MG63 (cell line): ENCODE measurements around the gene C14orf180. TPM values are rescaled to one million over a fixed set of nuclear protein-coding genes. Genes with fewer than 3 reads are reported as not detected.

ENCODE experiments used
- DNase-seq: peaks from one replicate; pipeline ENCODE4 v3.0.0-alpha.2; 2020
- H3K27me3 ChIP-seq: fragments of 250-450 bp; sonication (Bioruptor Pico); 2 replicates; pipeline ENCODE4 v1.5.1; 2020; ENCODE audit warnings: mild to moderate bottlenecking, moderate library complexity
- H3K36me3 ChIP-seq: fragments of 250-450 bp; sonication (Bioruptor Pico); 2 replicates; pipeline ENCODE4 v1.5.1; 2020; ENCODE audit warnings: mild to moderate bottlenecking, moderate library complexity
- H3K4me3 ChIP-seq: fragments of 250-450 bp; sonication (Bioruptor Pico); 2 replicates; pipeline ENCODE4 v1.5.1; 2020; ENCODE audit warnings: mild to moderate bottlenecking, moderate library complexity
- H3K9me3 ChIP-seq: fragments of 250-450 bp; sonication (Bioruptor Pico); 2 replicates; pipeline ENCODE4 v1.5.1; 2020; ENCODE audit warnings: mild to moderate bottlenecking, moderate library complexity
- total RNA-seq: library from RNA; depleted of rRNA; stranded (reverse); fragments of >200 nt; shearing (Covaris generic); gene quantifications from 2 replicates; pipeline ENCODE4 v1.2.3, GENCODE V29; 2014; ENCODE audit warnings: low replicate concordance

The C14orf180 gene
- total RNA-seq, 1 experiment from 2014 or later, result not detected

DNA sequence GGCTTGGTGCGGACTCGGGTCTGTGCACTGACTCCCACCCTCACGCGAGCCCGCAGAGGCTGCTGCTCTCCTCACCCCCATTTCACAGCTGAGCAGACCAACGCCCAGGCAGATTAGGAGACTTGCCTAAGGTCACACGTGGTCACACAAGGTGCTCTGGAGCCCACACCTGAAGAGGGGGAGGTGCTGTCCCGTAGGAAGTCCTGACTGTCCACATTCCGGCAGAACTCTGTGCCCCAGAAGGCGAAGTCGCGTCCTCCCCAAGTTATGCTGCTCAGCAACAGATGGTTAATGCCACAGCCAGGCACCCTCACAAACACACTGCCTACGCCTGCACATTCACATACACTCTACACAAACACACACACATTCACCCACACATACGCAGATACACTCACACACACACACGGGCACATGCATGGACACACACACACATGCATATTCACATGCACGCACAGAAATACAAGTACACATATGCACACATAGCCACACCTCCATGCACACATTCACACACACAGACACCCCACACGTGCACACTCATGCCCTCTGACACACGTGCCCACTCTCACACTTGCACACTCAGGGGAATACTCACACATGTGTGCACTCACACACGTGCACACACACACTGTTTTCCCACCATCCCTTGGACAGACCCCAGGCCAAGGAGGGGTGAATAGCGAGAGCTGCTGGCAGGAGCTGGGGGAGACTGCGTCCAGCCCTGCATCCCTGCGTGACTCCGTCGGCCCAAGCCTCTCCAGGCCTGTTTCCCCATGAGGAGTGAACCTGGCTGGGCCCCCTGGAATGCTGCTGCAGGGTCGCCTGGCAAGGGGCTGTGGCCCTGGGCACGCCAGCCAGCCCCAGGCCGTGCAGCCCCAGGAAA, 4.1 kb downstream of the C14orf180 start:
- no peak for DNase-seq
- Histone ChIP-seq H3K9me3 (no peaks in the 10 kb centered on the region), H3K27me3 (no peaks in the 10 kb centered on the region), H3K4me3 (no peak overlapping the region), H3K36me3 (no peaks in the 10 kb centered on the region)

DNA sequence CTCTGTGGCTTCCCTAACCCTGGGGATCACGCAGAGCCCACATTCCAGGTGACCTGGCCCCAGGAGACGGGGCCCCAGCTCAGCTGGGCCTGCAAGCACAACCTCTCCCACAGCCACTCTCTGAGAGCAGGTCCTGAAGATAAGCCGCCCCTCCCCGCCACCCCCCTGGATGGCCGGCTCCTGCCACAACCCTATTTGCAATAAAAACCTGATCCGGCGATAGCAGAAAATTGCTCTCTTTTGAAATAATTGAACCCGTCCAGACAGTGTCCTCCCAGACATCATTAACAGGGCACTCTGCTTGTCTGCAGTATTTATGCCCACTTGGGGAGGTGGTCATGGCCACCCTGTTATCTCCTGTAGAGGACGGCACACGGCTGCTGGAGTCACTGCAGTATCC, 5.0 kb downstream of the C14orf180 start:
- Histone ChIP-seq H3K9me3 (no peaks in the 10 kb centered on the region), H3K4me3 (no peak overlapping the region), H3K36me3 (no peaks in the 10 kb centered on the region), H3K27me3 (no peaks in the 10 kb centered on the region)
- DNase-seq, result no peak

DNA sequence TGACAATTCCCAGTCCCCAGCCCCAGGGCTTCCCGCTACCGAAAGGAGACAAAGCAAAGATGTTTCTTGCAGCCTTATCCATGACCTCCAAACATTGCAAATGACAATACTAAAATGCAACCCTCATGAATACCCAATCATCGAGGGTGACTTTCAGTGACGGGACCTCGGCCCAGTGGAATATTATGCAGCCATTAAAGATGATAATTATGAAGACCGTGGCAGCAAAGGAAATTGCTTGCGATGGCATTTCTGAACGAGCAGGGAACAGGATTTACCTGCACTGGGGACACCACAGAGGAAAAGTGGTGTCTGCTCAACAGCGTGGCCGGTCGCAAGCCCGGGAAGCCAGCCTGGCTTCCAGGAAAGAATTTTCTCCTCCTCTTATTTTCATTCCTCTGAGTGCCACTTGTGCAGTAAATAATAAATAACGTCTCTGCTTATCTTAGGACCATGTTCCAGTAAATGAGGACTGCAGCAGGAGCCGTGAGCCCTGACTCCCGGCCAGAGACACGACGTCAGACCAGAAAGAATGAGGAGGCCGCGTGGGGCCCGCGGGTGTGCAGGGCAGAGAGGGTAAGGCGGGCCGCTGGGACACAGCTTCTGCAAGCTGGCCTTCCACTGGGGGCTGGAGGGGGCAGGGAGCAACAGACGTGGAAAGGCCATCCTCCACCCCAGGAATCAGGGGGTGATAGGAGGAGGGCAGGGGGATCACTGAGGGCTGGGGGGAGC, 6.6 kb downstream of the C14orf180 start:
- Histone ChIP-seq H3K36me3 (no peaks in the 10 kb centered on the region), H3K27me3 (no peaks in the 10 kb centered on the region)
- no peak for DNase-seq

DNA sequence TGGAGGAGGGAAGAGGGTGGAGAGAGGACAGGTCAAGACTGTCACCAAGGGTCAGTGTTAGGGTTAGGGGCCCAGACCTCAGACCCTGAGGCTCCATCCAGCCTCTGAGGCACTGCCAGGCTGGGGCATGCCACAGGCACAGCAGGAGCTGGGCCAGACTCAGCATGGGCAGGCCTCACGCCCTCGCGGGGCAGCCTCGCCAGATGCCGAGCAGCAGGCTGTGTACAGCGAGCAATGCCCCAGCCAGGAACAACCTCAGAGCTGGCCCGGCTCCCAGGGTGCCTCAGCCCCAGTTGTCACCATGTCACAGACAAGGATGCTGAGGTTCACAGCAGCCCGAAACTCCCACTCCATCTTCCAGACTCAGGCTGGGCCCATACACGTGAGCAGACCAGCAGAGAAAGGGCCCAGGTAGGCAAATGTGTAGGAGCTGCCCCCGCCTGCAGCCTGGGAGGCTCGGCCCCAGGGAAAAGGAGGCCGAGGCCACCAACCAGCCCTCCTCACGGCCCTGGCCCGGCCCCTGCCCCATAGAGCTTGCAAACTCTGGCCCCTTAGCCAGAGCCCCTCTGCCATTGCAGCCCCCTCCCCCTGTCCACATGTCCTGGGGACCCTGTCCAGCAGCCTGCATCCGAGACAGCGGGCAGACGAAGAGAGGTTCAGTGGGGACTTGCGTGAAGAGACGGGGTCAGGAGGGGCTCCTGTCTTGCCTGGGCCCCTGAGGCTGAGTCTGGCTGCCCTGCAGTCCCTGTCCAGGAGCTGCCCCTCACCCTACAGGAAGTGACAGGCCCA, 7.5 kb downstream of the C14orf180 start:
- H3K9me3 ChIP-seq, result no peaks in the 10 kb centered on the region
- H3K27me3 ChIP-seq, result no peaks in the 10 kb centered on the region
- peak; percentile 39 for DNase-seq
- H3K36me3 ChIP-seq, result no peaks in the 10 kb centered on the region
- no peak overlapping the region for H3K4me3 ChIP-seq

More for the DNA sequence above, 6.6 kb downstream of the C14orf180 start:
- Histone ChIP-seq H3K9me3 (no peaks in the 10 kb centered on the region), H3K4me3 (no peak overlapping the region)

DNA sequence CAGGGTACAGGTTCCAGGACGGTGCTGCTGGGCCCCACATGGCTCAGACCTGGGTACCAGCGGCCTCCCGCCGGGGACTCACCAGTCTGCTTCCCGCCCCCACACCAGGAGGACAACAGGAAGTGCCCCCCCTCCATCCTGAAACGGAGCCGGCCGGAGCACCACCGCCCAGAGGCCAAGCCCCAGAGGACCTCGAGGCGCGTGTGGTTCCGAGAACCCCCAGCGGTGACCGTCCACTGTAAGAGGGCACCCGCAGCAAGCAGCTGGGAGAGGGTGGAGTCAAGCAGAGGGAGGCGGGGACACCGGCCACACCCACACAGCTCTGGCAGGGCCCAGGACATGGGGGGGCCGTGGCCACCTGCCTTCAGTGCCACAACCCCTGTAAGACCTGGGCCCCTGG, 8.1 kb downstream of the C14orf180 start:
- H3K4me3 ChIP-seq, result no peak overlapping the region
- no peak for DNase-seq
- no peaks in the 10 kb centered on the region for H3K27me3 ChIP-seq
- H3K9me3 ChIP-seq, result no peaks in the 10 kb centered on the region
- H3K36me3 ChIP-seq, result no peaks in the 10 kb centered on the region

DNA sequence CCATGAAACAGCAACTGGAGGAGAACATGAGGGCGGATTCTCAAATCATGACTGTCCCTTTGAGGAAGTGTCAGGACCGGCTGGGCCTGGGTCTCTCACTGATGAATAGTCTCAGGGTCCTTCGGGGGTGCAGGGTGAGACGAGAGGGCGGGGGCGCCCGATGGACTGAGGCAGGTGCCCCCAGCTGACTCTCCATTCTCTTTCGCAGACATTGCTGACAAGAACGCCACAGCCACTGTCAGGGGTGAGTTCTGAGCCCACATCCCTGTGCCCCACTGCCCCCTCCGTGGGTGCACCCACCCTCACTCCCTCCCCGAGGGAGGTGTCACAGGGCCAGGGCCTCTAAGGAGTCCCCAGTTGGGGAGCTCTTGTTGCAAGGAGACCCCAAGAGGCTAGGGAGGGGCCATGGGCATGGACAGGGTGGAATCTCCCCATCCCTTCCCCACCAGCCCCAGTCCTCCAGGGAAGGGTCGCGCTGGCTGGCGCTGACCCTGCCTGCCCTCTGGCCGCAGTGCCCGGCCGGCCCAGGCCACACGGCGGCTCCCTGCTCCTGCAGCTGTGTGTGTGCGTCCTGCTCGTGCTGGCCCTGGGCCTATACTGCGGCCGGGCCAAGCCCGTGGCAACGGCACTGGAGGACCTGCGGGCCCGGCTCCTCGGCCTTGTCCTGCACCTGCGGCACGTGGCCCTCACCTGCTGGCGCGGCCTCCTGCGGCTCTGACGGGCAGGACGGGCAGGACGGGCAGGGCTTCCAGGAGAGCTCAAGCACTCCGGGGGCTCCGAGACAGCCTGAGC, 8.7 kb downstream of the C14orf180 start:
- Histone ChIP-seq H3K36me3 (no peaks in the 10 kb centered on the region), H3K4me3 (no peak overlapping the region), H3K9me3 (no peaks in the 10 kb centered on the region), H3K27me3 (no peaks in the 10 kb centered on the region)
- no peak for DNase-seq

DNA sequence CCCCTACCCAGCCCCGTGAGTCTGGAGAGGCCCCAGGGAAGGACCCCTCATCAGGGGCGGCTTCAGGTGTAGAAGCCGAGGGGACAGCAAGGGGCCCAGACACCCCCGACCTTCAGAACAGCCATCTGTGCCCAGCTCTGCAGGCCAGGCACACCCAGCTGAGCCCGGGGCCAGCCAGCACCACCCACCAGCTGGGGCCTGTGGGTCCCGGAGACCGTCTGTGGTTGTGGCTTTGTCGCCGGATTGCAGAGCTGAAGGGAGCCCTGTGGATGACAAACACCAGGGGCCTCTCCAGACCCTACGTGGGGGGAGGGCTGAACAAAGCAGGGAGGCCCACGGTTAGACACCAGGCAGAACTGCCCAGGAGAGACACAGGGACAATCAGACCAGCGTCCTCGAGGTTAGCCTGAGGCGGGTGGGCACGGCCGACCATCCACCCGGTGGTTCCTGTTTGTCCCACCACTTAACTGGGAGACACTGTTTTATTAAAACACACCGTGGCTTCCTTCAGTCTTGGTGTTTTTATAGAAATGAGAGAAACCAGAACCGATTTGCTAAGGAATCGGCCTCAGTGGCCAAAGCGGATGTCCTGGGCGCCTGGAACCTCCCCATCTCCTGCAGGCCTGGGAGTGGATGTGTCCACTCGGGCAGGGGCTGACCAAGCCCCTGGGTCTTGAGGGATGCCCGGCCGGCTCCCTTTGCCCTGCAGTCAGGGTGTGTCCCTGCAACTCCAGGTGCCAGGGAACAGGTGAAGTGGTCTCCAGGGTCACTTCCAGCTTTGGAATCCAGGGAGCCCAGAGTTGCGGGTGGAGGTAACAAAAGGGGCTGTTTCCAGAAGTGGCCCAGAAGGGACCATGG, 10.0 kb downstream of the C14orf180 start:
- Histone ChIP-seq H3K4me3 (no peak overlapping the region), H3K27me3 (no peaks in the 10 kb centered on the region), H3K36me3 (no peaks in the 10 kb centered on the region), H3K9me3 (no peaks in the 10 kb centered on the region)
- no peak for DNase-seq

DNA sequence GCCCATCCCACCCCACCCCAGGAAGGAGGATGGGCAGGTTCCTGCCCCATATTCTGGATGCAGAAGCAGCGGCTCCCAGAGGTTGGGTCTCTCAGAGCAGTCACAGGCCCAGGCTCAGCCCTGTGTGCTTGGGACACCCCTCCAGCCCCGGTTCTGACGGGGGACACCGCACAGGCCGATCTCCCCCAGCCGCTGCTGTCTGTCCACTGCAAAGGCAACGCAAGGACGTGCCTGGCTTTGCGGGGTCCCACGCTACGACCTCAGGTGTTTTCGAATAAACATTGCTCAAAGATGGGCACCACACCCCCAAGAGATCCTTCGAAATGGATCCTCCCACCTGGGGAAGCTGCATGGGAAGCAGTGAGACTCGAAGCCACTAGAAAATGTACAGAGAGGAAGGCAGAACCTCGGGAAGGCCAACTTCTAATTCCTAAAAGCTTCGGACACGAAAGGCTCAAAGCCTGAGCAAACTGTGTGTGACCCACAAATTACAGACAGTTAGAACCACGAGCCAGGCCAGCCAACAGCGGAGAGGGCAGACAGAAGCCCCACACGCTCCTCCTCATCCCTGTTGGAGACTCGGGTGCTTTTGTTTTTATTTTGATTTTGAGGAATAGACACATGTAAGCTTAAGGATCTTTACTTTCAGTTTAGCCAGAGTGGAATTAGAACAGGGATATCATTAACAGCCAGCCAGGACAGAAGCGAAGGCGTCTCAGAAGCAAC, 10.8 kb downstream of the C14orf180 start:
- H3K36me3 ChIP-seq, result no peaks in the 10 kb centered on the region
- H3K9me3 ChIP-seq, result no peaks in the 10 kb centered on the region
- no peak for DNase-seq
- H3K27me3 ChIP-seq, result no peaks in the 10 kb centered on the region
- H3K4me3 ChIP-seq, result no peak overlapping the region

DNA sequence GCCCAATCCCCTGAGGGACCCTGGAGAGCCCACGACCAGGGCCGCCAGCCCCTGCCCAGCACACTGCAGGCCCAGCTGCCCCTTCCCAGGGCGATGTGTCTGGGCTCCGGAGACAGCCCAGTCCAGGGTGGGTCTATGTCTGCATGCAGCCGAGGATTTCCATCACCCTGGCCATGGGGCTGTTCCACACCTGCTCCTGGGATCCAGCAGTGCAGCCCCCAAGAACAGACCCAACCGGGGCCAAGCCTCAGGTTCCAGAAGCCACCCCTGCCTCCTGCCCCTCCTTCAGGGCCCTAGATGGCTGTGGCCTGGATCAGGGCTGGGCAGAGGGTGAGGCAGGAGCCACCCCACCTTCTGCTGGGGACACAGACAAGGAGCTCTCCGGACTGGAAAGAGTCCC, 11.5 kb downstream of the C14orf180 start:
- Histone ChIP-seq H3K36me3 (no peaks in the 10 kb centered on the region), H3K4me3 (no peak overlapping the region), H3K27me3 (no peaks in the 10 kb centered on the region), H3K9me3 (no peaks in the 10 kb centered on the region)
- no peak for DNase-seq

DNA sequence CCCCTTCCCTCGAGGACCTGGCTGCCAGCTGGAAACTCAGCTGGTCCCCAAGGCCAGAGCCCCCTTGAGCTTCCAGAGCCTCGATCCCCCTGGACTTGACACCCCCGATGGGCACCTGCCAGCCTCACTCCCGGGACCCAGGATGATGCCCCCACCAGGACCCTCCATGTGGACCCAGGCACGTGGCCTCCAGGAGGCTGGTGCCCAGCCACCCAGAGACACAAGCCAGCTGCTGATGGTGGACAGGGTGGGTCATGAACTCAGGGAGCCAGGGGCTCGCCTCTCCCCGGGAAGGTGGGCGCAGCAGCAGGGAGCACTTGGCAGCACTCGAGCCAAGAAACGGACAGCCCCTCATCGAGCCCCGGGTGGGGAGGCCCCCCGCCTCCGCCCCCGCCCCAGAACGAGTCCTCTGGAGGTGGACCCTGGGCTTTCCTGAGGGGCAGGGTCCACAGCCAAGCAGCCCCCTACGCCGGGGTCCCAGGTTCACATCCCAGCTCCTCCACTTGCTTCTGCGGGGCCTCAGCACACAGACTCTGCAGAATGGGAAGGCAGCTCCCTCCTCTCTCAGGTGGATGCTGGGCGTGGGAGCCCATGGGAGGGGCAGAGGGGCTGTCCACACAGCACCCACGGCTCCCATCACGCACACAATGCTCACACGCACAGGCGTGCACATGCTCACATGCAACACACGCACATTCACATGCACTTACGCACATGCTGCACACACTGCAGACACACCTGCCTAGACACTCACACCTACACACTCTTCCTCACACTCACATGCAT, 12.1 kb downstream of the C14orf180 start:
- no peaks in the 10 kb centered on the region for H3K9me3 ChIP-seq
- no peak overlapping the region for H3K4me3 ChIP-seq
- no peak for DNase-seq
- H3K27me3 ChIP-seq, result no peaks in the 10 kb centered on the region
- no peaks in the 10 kb centered on the region for H3K36me3 ChIP-seq

DNA sequence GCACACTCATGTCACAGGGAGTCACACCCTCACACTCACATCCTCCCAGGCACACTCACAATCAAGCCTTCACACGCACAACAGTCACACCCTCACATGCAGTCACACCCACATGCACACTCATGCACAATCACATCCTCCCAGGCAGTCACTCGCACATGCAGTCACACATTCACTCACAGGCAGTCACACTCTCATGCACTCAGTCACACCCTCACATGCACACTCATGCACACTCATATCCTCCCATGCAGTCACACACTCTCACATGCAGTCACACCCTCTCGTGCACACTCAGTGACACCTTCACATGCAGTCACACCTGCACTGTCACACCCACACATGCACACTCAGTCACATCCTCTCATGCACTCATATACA, 12.7 kb downstream of the C14orf180 start:
- Histone ChIP-seq H3K36me3 (no peaks in the 10 kb centered on the region), H3K9me3 (no peaks in the 10 kb centered on the region), H3K4me3 (no peak overlapping the region), H3K27me3 (no peaks in the 10 kb centered on the region)
- DNase-seq, result no peak

DNA sequence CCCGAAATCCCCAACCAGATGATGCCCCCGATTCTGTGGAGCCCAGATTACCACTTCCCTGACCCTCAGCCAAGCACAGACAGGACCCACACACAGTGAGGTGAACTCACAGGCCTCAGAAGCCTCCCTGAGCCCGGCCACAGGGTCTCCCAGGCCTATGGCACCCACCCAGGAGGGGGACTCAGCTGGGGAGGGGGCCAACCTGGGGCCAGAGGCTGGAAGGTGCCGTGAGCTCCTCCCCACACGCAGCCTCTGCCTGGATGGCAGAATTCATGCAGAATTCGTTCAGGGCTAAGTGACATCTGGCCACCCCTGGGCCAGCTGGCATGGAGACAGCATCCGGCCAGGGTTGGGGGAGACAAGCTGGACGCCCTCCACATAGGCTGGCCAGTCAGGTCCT, 13.2 kb downstream of the C14orf180 start:
- Histone ChIP-seq H3K4me3 (no peak overlapping the region), H3K9me3 (no peaks in the 10 kb centered on the region), H3K36me3 (no peaks in the 10 kb centered on the region), H3K27me3 (no peaks in the 10 kb centered on the region)
- no peak for DNase-seq

DNA sequence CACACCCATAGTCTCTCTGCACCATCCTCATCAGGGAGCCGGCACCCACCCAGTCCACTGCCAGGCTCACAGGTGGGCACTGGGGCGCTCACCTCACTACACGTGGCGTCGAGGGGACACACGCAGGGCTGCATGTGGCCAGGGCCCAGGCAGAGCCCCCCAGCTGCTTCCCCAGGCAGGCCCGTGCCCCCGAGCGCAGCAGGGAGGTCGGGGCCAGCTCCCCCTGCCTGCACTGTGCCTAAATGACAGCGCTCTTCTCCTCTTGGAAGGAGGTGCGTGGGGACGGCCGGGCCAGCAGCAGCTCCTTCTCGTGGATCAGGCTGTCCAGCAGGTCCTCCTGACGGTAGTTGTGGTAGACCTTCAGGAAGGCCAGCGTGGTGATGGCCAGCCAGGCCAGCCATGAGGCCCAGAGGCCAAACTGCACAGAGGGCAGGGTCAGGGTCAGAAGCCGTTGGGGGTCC, 13.7 kb downstream of the C14orf180 start:
- no peak overlapping the region for H3K4me3 ChIP-seq
- H3K27me3 ChIP-seq, result no peaks in the 10 kb centered on the region
- H3K36me3 ChIP-seq, result no peaks in the 10 kb centered on the region
- no peaks in the 10 kb centered on the region for H3K9me3 ChIP-seq
- DNase-seq, result no peak

DNA sequence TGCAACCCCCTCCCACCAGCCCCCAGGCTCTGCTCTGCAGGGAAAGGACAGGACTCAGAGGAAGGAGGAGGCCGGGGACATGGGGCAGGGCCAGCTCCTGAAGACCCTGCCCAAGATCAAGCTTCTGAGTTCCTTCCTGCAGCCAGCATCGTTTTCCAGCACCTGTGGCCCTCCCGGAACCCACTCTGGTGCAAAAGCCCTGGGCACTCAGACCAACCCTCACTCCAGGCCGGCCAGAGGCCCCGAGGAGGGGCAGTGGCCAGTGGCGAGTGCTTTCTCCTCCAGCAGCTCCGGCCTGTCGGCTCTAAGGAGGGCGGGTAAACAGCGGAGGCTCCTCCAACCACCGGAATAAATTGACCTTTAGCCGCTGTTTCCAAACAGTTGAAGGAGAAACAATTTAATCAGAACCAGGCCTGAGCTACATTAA, 14.2 kb downstream of the C14orf180 start:
- DNase-seq, result no peak
- H3K36me3 ChIP-seq, result no peaks in the 10 kb centered on the region

More for the DNA sequence above, 14.2 kb downstream of the C14orf180 start:
- Histone ChIP-seq H3K27me3 (no peaks in the 10 kb centered on the region), H3K4me3 (no peak overlapping the region), H3K9me3 (no peaks in the 10 kb centered on the region)
